SH-SY5Y (cell line): Measurements from ENCODE around the gene SRSF12.

Experiments
- GATA2 ChIP-seq: IDR thresholded peaks from 2 replicates; pipeline ENCODE4 v1.6.1; 2011; ENCODE audit warnings: mild to moderate bottlenecking, low read depth, low read length
- GATA3 ChIP-seq: IDR thresholded peaks from 2 replicates; pipeline ENCODE4 v1.6.1; 2011; ENCODE audit warnings: low read depth, mild to moderate bottlenecking, low read length, moderate library complexity

DNA sequence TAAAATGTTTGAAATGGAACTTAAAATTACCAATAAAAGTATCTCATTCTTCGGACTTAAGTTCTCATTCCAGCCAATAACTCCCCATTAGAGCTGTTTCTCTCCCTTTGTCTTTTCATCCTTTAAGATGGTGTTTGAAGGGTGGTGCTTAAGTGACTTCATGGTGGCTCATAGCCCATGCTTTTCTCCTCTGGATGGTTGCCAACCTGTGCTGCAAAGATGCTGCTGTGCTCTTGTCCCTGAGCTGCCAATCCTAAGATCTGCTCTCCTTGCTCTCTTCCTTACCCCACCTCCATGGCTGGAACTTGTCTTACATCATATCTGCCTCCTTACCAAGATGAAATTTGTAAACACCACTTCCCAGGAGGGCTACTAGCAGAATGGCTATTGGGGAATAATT, 68.9 kb downstream of the SRSF12 start:
- no peak for TF ChIP-seq GATA2
- TF ChIP-seq GATA3 = no peak
